Endothelial cell of umbilical vein (primary cell): ENCODE measurements around the gene HOXB7. TPM values are rescaled to one million over a fixed set of nuclear protein-coding genes. Genes with fewer than 3 reads are reported as not detected.

Source experiments
- BruUV-seq: library from RNA; stranded (reverse); fragments of 400-500 nt; replicated peaks from 2 replicates; lab custom pipeline; 2021; lab: Mats Ljungman, UMichigan
- CTCF ChIA-PET: fragments of 300-600, 350-600 bp; sonication (Branson Sonifier 250); formaldehyde crosslinking; loops from one replicate; lab custom pipeline; 2021; ENCODE audit warnings: antibody characterized with exemption, inconsistent platforms; lab: Charles Lee
- POLR2A ChIA-PET: fragments of 300-600, 350-600 bp; sonication (Branson Sonifier 250); formaldehyde crosslinking; loops from one replicate; lab custom pipeline; 2021; ENCODE audit warnings: antibody characterized with exemption, inconsistent platforms; lab: Charles Lee
- DNase-seq: peaks from one replicate; pipeline ENCODE4 v3.0.0-alpha.2; 2011; ENCODE audit warnings: low read depth, low spot score
- FAIRE-seq: peaks from 2 replicates; lab custom pipeline; 2011; peaks lifted over from hg19 to GRCh38; lab: Jason Lieb, UNC
- H2AFZ ChIP-seq: 2 replicates; pipeline ENCODE4 v1.6.0; 2012; ENCODE audit warnings: low read depth, low read length, control low read depth, inconsistent platforms
- H3K27ac ChIP-seq: 2 replicates; pipeline ENCODE4 v1.5.1; 2011; ENCODE audit warnings: low read depth, mild to moderate bottlenecking, control low read depth, low read length, moderate library complexity; ENCODE audit not compliant: insufficient read depth
- H3K27me3 ChIP-seq, 2 experiments: 2 replicates each; pipeline versions ENCODE4 v1.6.0 to v1.6.1; 2011; ENCODE audit warnings: low read length in 2 of 2, mixed read lengths in 1 of 2; ENCODE audit not compliant: control insufficient read depth in 2 of 2, insufficient read depth in 2 of 2
- H3K36me3 ChIP-seq, 2 experiments: 2 replicates in 1 of 2; 3 replicates in 1 of 2; pipeline ENCODE4 v1.5.1; 2011; ENCODE audit warnings: low read length in 2 of 2, mild to moderate bottlenecking in 1 of 2, moderate library complexity in 1 of 2; ENCODE audit not compliant: control insufficient read depth in 2 of 2, insufficient read depth in 2 of 2; ENCODE audit errors: extremely low read depth in 1 of 2
- H3K4me1 ChIP-seq: 3 replicates; pipeline ENCODE4 v1.5.1; 2011; ENCODE audit warnings: mild to moderate bottlenecking, low read length; ENCODE audit not compliant: control insufficient read depth, insufficient read depth; ENCODE audit errors: extremely low read depth
- H3K4me2 ChIP-seq: 2 replicates; pipeline ENCODE4 v1.6.1; 2011; ENCODE audit warnings: low read length, control low read depth, mixed read lengths; ENCODE audit not compliant: insufficient read depth
- H3K4me3 ChIP-seq, 3 experiments: fragments of 200-600 bp in 1 of 3; sonication (generic), shearing (Covaris generic) in 1 of 3; replicated peaks in 1 of 3; 2 replicates each; pipeline ENCODE4 v1.5.1; 2011 to 2016; ENCODE audit warnings: control low read depth in 3 of 3, low read length in 3 of 3, mild to moderate bottlenecking in 2 of 3, inconsistent platforms in 1 of 3, low read depth in 1 of 3, moderate library complexity in 1 of 3; ENCODE audit not compliant: insufficient read depth in 1 of 3
- H3K79me2 ChIP-seq: 2 replicates; pipeline ENCODE4 v1.6.0; 2012; ENCODE audit warnings: low read length, inconsistent platforms; ENCODE audit not compliant: control insufficient read depth, insufficient read depth
- H3K9ac ChIP-seq: replicated peaks from 2 replicates; pipeline ENCODE3; 2011; ENCODE audit warnings: low read length, control low read depth; ENCODE audit not compliant: insufficient read depth; ENCODE audit errors: extremely low read depth
- H3K9me1 ChIP-seq: replicated peaks from 3 replicates; pipeline ENCODE4 v1.6.0; 2011; ENCODE audit warnings: mild to moderate bottlenecking, low read length; ENCODE audit not compliant: control insufficient read depth, insufficient read depth; ENCODE audit errors: extremely low read depth
- H3K9me3 ChIP-seq: replicated peaks from 2 replicates; pipeline ENCODE4 v1.5.1; 2012; ENCODE audit warnings: low read length, inconsistent platforms; ENCODE audit not compliant: control insufficient read depth, insufficient read depth
- H4K20me1 ChIP-seq: replicated peaks from 2 replicates; pipeline ENCODE3; 2011; ENCODE audit warnings: mild to moderate bottlenecking, low read length; ENCODE audit not compliant: control insufficient read depth, insufficient read depth; ENCODE audit errors: extremely low read depth
- EZH2 ChIP-seq: IDR thresholded peaks from 2 replicates; pipeline ENCODE4 v1.6.1; 2012; ENCODE audit warnings: borderline replicate concordance, low read depth, mild to moderate bottlenecking, moderate library complexity, low read length, inconsistent platforms; ENCODE audit not compliant: severe bottlenecking
- FOS ChIP-seq: IDR thresholded peaks from 2 replicates; pipeline ENCODE4 v1.6.1; 2011; ENCODE audit warnings: mild to moderate bottlenecking, low read length, moderate library complexity, borderline replicate concordance; ENCODE audit not compliant: insufficient read depth
- JUN ChIP-seq: IDR thresholded peaks from 2 replicates; pipeline ENCODE4 v1.6.1; 2011; ENCODE audit warnings: borderline replicate concordance, low read depth; ENCODE audit not compliant: insufficient read length, insufficient read depth
- MAX ChIP-seq: IDR thresholded peaks from 2 replicates; pipeline ENCODE4 v1.6.1; 2011; ENCODE audit not compliant: insufficient read depth, insufficient read length
- POLR2A ChIP-seq: IDR thresholded peaks from 2 replicates; pipeline ENCODE4 v1.6.1; 2012; ENCODE audit warnings: low read depth, mild to moderate bottlenecking, control low read depth, low read length
- POLR2AphosphoS5 ChIP-seq: IDR thresholded peaks from 2 replicates; pipeline ENCODE4 v1.6.1; 2012; ENCODE audit warnings: low read depth, mild to moderate bottlenecking, control low read depth, low read length, moderate library complexity; ENCODE audit not compliant: insufficient read depth
- dilution Hi-C: fragments of 300-500 bp; cut with MboI; formaldehyde crosslinking; loops from one replicate; pipeline ENCODE4 v1.15.0; 2019; ENCODE audit warnings: low sequenced_read_pairs; ENCODE audit not compliant: extremely low pct_ligation_motif_present
- intact Hi-C: fragments of 100-400 bp; cut with micrococcal nuclease; formaldehyde crosslinking; loops from one replicate; pipeline ENCODE4 v1.10.0; 2022
- polyA plus RNA-seq, 4 experiments: library from polyadenylated mRNA; depleted of rRNA in 3 of 4; stranded (reverse) in 3 of 4; unstranded in 1 of 4; fragments of >200 nt; gene quantifications; 2 replicates each; pipeline versions ENCODE4 v1.2.1 to v1.2.3, GENCODE V29; 2011 to 2012; ENCODE audit warnings: missing spikeins in 1 of 4
- total RNA-seq: library from RNA; stranded (reverse); gene quantifications from 2 replicates; pipeline ENCODE4 v1.2.3, GENCODE V29; 2021

The HOXB7 gene
- total and polyA plus RNA-seq, 2 donors (not counting 3 experiments of a cell fraction or from before 2014, with no cell fraction given), result 23.5 to 24.5 TPM

GRCh38 chr17:48578616-48579470 lies 32.0 kb downstream of the HOXB7 start:
- Histone ChIP-seq H3K79me2 (peaks cover 93% of the 10 kb centered on the region), H3K4me1 (peaks cover 62% of the 10 kb centered on the region), H3K9ac (peak overlapping the region; percentile 55), H3K27ac (peak overlapping the region; percentile 71), H3K27me3 (no peaks in the 10 kb centered on the region), H3K9me3 (no peaks in the 10 kb centered on the region), H2AFZ (no peak overlapping the region), H3K9me1 (no peaks in the 10 kb centered on the region), H3K4me3 (peak overlapping the region; percentile 51 to 69 (median 67)), H3K36me3 (peaks cover 0 to 2% of the 10 kb centered on the region in 2 experiments), H3K4me2 (peak overlapping the region; percentile 89), H4K20me1 (no peaks in the 10 kb centered on the region)
- peak; percentile 2 for TF ChIP-seq POLR2A
- TF ChIP-seq FOS, result no peak
- BruUV-seq, result TSS peak; percentile 20
- ChIA-PET CTCF (interaction anchor here (0.6 to 1.4 kb wide), 3 partner anchors 9 to 23 kb away, joined by 3 read pairs; no protein-coding TSS in a partner anchor), POLR2A (interaction anchor here (0.7 to 0.8 kb wide), 2 partner anchors 23 to 32 kb away, joined by 3 to 4 read pairs; no protein-coding TSS in a partner anchor)
- FAIRE-seq (peak; percentile 91), DNase-seq (no peak)
- intact Hi-C loops (no loop called here), dilution Hi-C loops (no loop called here)

- Histone ChIP-seq H2AFZ (no peak within 1 kb of the TSS), H3K4me3 (peak within 1 kb of the TSS; percentile 69 to 86 (median 70)), H3K9me3 (no peaks in the 10 kb centered on the region), H3K4me1 (peaks cover 69% of the 10 kb centered on the region), H3K79me2 (peaks cover 93% of the 10 kb centered on the region), H3K36me3 (peaks cover 0 to 2% of the 10 kb centered on the region in 2 experiments), H3K27ac (peak within 1 kb of the TSS; percentile 71), H3K4me2 (peak within 1 kb of the TSS; percentile 89), H3K9me1 (no peaks in the 10 kb centered on the region), H3K27me3 (no peaks in the 10 kb centered on the region), H4K20me1 (no peaks in the 10 kb centered on the region), H3K9ac (peak within 1 kb of the TSS; percentile 74)
- TF ChIP-seq MAX, result peak; percentile 87
- TF ChIP-seq JUN, result no peak
- TF ChIP-seq EZH2, result no peak
- TF ChIP-seq POLR2AphosphoS5, result no peak
- TF ChIP-seq FOS, result peak; percentile 8
- peak; percentile 92 for FAIRE-seq
- BruUV-seq, result no TSS peak
- POLR2A ChIA-PET, result interaction anchor here (0.8 kb wide), 1 partner anchor 22 kb away, joined by 4 read pairs; no protein-coding TSS in a partner anchor
- CTCF ChIA-PET, result interaction anchor here (1.0 to 1.4 kb wide), 3 partner anchors 9 to 37 kb away, joined by 3 to 5 read pairs (median 3); no protein-coding TSS in a partner anchor
- dilution Hi-C loops (no loop called here), intact Hi-C loops (no loop called here)
- DNase-seq, result peak; percentile 90
Measured at GRCh38 chr17:48577946-48578615, 32.7 kb downstream of the HOXB7 start, which contains the start of gene HOXB4. Gene HOXB4 (minus strand): TSS chr17:48578350. CDS start chr17:48578319, 31 bp downstream.
